SK-N-SH (cell line): ENCODE results near the gene CA12. TPM values are rescaled to one million over a fixed set of nuclear protein-coding genes. Genes with fewer than 3 reads are reported as not detected.
"Not testable (repeated sequence)": the region's sequence is repeated elsewhere in the genome, so short reads cannot be mapped to it uniquely, and the experiment has no call there.

Experiments
- CTCF ChIA-PET: fragments of 300-600, 350-600 bp; formaldehyde crosslinking; extraction: SDS; loops from one replicate; lab custom pipeline; 2021; lab: Yijun Ruan, JAX
- POLR2A ChIA-PET: fragments of 350-600 bp; sonication (Branson Sonifier 250); formaldehyde crosslinking; extraction: SDS; loops from one replicate; lab custom pipeline; 2020; ENCODE audit warnings: antibody characterized with exemption, inconsistent platforms; lab: Yijun Ruan, JAX
- DNase-seq: peaks from one replicate; pipeline ENCODE4 v3.0.0; 2012
- H2AFZ ChIP-seq: fragments of 200-600 bp; sonication (generic); 2 replicates; pipeline ENCODE4 v1.8.1; 2016; ENCODE audit warnings: antibody characterized with exemption, mild to moderate bottlenecking, low read depth
- H3F3A ChIP-seq: fragments of 200-600 bp; sonication (generic); replicated peaks from 2 replicates; pipeline ENCODE3; 2016; ENCODE audit warnings: antibody characterized with exemption, mild to moderate bottlenecking; ENCODE audit not compliant: insufficient read depth
- H3K27ac ChIP-seq, 2 experiments: fragments of 200-500 bp in 1 of 2; fragments of 200-600 bp in 1 of 2; sonication (Bioruptor generic) in 1 of 2; sonication (generic), shearing (Covaris generic) in 1 of 2; 2 replicates each; pipeline versions ENCODE4 v1.5.1 to v1.6.1; 2014 to 2016; ENCODE audit warnings: low read depth in 2 of 2, inconsistent platforms in 1 of 2, low read length in 1 of 2, mild to moderate bottlenecking in 1 of 2, mixed read lengths in 1 of 2
- H3K27me3 ChIP-seq: fragments of 200-600 bp; sonication (generic), shearing (Covaris generic); 2 replicates; pipeline ENCODE4 v1.6.1; 2016; ENCODE audit warnings: mixed run types; ENCODE audit not compliant: insufficient read depth
- H3K36me3 ChIP-seq, 2 experiments: fragments of 200-500 bp in 1 of 2; fragments of 200-600 bp in 1 of 2; sonication (Bioruptor generic) in 1 of 2; sonication (generic) in 1 of 2; replicated peaks in 1 of 2; 2 replicates each; pipeline versions ENCODE3 to v1.5.1; 2014 to 2016; ENCODE audit warnings: low read length in 1 of 2, mild to moderate bottlenecking in 1 of 2; ENCODE audit not compliant: insufficient read depth in 2 of 2, control insufficient read depth in 1 of 2
- H3K4me1 ChIP-seq, 2 experiments: fragments of 200-500 bp in 1 of 2; fragments of 200-600 bp in 1 of 2; sonication (Bioruptor generic) in 1 of 2; sonication (generic), shearing (Covaris generic) in 1 of 2; 2 replicates each; pipeline versions ENCODE4 v1.5.1 to v1.6.1; 2014 to 2016; ENCODE audit warnings: low read depth in 1 of 2, low read length in 1 of 2, mixed run types in 1 of 2; ENCODE audit not compliant: insufficient read depth in 2 of 2, control insufficient read depth in 1 of 2
- H3K4me2 ChIP-seq: fragments of 200-600 bp; sonication (generic), shearing (Covaris generic); 2 replicates; pipeline ENCODE4 v1.6.1; 2017; ENCODE audit warnings: mixed run types
- H3K4me3 ChIP-seq, 2 experiments: fragments of 200-500 bp in 1 of 2; fragments of 200-600 bp in 1 of 2; sonication (Bioruptor generic) in 1 of 2; sonication (generic), shearing (Covaris generic) in 1 of 2; 2 replicates each; pipeline versions ENCODE4 v1.5.1 to v1.8.1; 2014 to 2016; ENCODE audit warnings: low read depth in 2 of 2, inconsistent platforms in 1 of 2, low read length in 1 of 2, mild to moderate bottlenecking in 1 of 2, mixed read lengths in 1 of 2, moderate library complexity in 1 of 2
- H3K79me2 ChIP-seq: fragments of 200-600 bp; sonication (generic); 2 replicates; pipeline ENCODE4 v1.8.1; 2017; ENCODE audit warnings: mild to moderate bottlenecking; ENCODE audit not compliant: insufficient read depth
- H3K9ac ChIP-seq: fragments of 200-600 bp; sonication (generic); 2 replicates; pipeline ENCODE4 v1.6.1; 2017; ENCODE audit warnings: mixed run types
- H3K9me2 ChIP-seq: fragments of 200-600 bp; sonication (generic); 2 replicates; pipeline ENCODE4 v1.6.1; 2017; ENCODE audit warnings: mixed run types
- H3K9me3 ChIP-seq: fragments of 200-600 bp; sonication (generic); 2 replicates; pipeline ENCODE4 v1.6.1; 2017; ENCODE audit warnings: mixed run types, mild to moderate bottlenecking, moderate library complexity
- H4K20me1 ChIP-seq: fragments of 200-600 bp; sonication (generic); 2 replicates; pipeline ENCODE4 v1.6.1; 2017; ENCODE audit warnings: mild to moderate bottlenecking, mixed run types; ENCODE audit not compliant: insufficient read depth
- CHD2 ChIP-seq: fragments of 150-350 bp; IDR thresholded peaks from 2 replicates; pipeline ENCODE4 v1.6.1; 2018; ENCODE audit warnings: low read length; ENCODE audit not compliant: partially characterized antibody
- EP300 ChIP-seq, 2 experiments: IDR thresholded peaks; 2 replicates each; pipeline versions ENCODE4 v1.4.0 to v1.6.1; 2012; ENCODE audit warnings: borderline replicate concordance in 1 of 2, low read depth in 1 of 2, low read length in 1 of 2
- EZH2phosphoT487 ChIP-seq: fragments of 200-600 bp; sonication (generic); IDR thresholded peaks from 2 replicates; pipeline ENCODE4 v1.6.1; 2017; ENCODE audit warnings: low read depth, mixed run types, mild to moderate bottlenecking, antibody characterized with exemption, moderate library complexity, borderline replicate concordance
- FOSL2 ChIP-seq: IDR thresholded peaks from 2 replicates; pipeline ENCODE4 v1.4.0; 2012; ENCODE audit warnings: low read depth, mild to moderate bottlenecking, moderate library complexity, borderline replicate concordance
- FOXJ3 ChIP-seq: sonication (generic); formaldehyde crosslinking; IDR thresholded peaks from 2 replicates; pipeline ENCODE4 v1.5.1; 2020; ENCODE audit warnings: mild to moderate bottlenecking, missing genetic modification reagents
- IRF3 ChIP-seq: fragments of 150-350 bp; IDR thresholded peaks from 2 replicates; pipeline ENCODE4 v1.6.1; 2016; ENCODE audit warnings: mild to moderate bottlenecking, low read depth, low read length
- MEF2A ChIP-seq: IDR thresholded peaks from 2 replicates; pipeline ENCODE4 v1.4.0; 2012; ENCODE audit warnings: low read depth, borderline replicate concordance
- NRF1 ChIP-seq: IDR thresholded peaks from 2 replicates; pipeline ENCODE4 v1.6.1; 2012; ENCODE audit warnings: low read depth, mild to moderate bottlenecking, low read length
- PBX3 ChIP-seq: IDR thresholded peaks from 2 replicates; pipeline ENCODE4; 2012
- POLR2AphosphoS5 ChIP-seq: IDR thresholded peaks from 2 replicates; pipeline ENCODE4 v1.6.1; 2012; ENCODE audit warnings: low read depth, low read length
- RAD21 ChIP-seq: IDR thresholded peaks from 2 replicates; pipeline ENCODE4 v1.6.1; 2012; ENCODE audit warnings: mild to moderate bottlenecking, low read length
- RFX5 ChIP-seq: IDR thresholded peaks from 2 replicates; pipeline ENCODE4 v1.6.1; 2012; ENCODE audit warnings: mild to moderate bottlenecking, improper control_type of control experiment, low read length
- RXRA ChIP-seq: IDR thresholded peaks from 2 replicates; pipeline ENCODE4 v1.4.0; 2012; ENCODE audit warnings: low read depth, mild to moderate bottlenecking, borderline replicate concordance
- SIN3A ChIP-seq: IDR thresholded peaks from 2 replicates; pipeline ENCODE4 v1.6.1; 2012; ENCODE audit warnings: low read depth, mild to moderate bottlenecking, low read length, moderate library complexity, borderline replicate concordance
- SMC3 ChIP-seq: IDR thresholded peaks from 2 replicates; pipeline ENCODE4 v1.6.1; 2012; ENCODE audit warnings: low read depth, low read length, improper control_type of control experiment
- TCF12 ChIP-seq: IDR thresholded peaks from 2 replicates; pipeline ENCODE4 v1.4.0; 2012
- USF1 ChIP-seq: IDR thresholded peaks from 2 replicates; pipeline ENCODE4 v1.4.0; 2012; ENCODE audit warnings: low read depth, borderline replicate concordance
- YY1 ChIP-seq: IDR thresholded peaks from 2 replicates; pipeline ENCODE4 v1.4.0; 2012; ENCODE audit warnings: low read depth, mild to moderate bottlenecking
- WGBS: methylation state at CpG from one replicate; pipeline ENCODE4 v1.1.6; 2017; ENCODE audit warnings: low lambda C conversion rate; 5-methylcytosine and 5-hydroxymethylcytosine counted together
- polyA plus RNA-seq, 3 experiments: library from polyadenylated mRNA; depleted of rRNA; stranded (reverse); fragments of >200 nt; gene quantifications; 2 replicates each; pipeline ENCODE4 v1.2.3, GENCODE V29; 2012

CA12 gene
- polyA plus RNA-seq, 1 of the 3 experiments (the other 2 are of a cell fraction): 39.4 TPM

- H3K9me3 ChIP-seq, H3K36me3 ChIP-seq, H3K27me3 ChIP-seq, H3K9ac ChIP-seq, H3K79me2 ChIP-seq, H2AFZ ChIP-seq, H4K20me1 ChIP-seq, H3K9me2 ChIP-seq, POLR2A ChIA-PET, H3K4me2 ChIP-seq, DNase-seq, H3K27ac ChIP-seq, H3K4me3 ChIP-seq: not testable (repeated sequence)
- peaks cover 9 to 14% of the 10 kb centered on the region in 2 experiments; a peak in 3 of 4 replicates for H3K4me1 ChIP-seq
- 97% methylated on average over 10 of the region's 10 CpGs for WGBS
- peaks cover 17% of the 10 kb centered on the region for H3F3A ChIP-seq
- CTCF ChIA-PET: interaction anchor here (1.4 kb wide), 1 partner anchor 28 kb away, joined by 3 read pairs; no protein-coding TSS in a partner anchor
Observed at GRCh38 chr15:63320446-63320845, 61.2 kb downstream of the CA12 start.

GRCh38 chr15:63319065-63319464 lies 62.6 kb downstream of the CA12 start:
- no peak overlapping the region for H3K27ac ChIP-seq
- CTCF ChIA-PET: no interaction called here
- no peaks in the 10 kb centered on the region for H4K20me1 ChIP-seq
- no peak overlapping the region for H2AFZ ChIP-seq
- no peaks in the 10 kb centered on the region for H3K27me3 ChIP-seq
- H3K4me3 ChIP-seq: no peak overlapping the region
- H3K4me2 ChIP-seq: no peak overlapping the region
- H3K36me3 ChIP-seq: peaks cover 0 to 5% of the 10 kb centered on the region in 2 experiments
- no peak for TF ChIP-seq TCF12
- no peak for TF ChIP-seq USF1
- TF ChIP-seq RAD21: no peak
- no peak for TF ChIP-seq PBX3
- TF ChIP-seq FOXJ3: no peak
- TF ChIP-seq POLR2AphosphoS5: no peak
- no peak for TF ChIP-seq SMC3
- TF ChIP-seq RXRA: no peak
- no peak for TF ChIP-seq EZH2phosphoT487
- TF ChIP-seq RFX5: no peak
- TF ChIP-seq SIN3A: no peak
- no peak for TF ChIP-seq IRF3
- no peak for TF ChIP-seq EP300 (IDR thresholded peaks at IDR 0.05; ENCODE audit: borderline replicate concordance in 1 of 2, low read depth in 1 of 2, low read length in 1 of 2)
- no peak for TF ChIP-seq MEF2A
- TF ChIP-seq NRF1: no peak
- TF ChIP-seq YY1: no peak
- TF ChIP-seq FOSL2: no peak
- no peak for TF ChIP-seq CHD2
- TF ChIP-seq, all 33 proteins: peak for 0
- Histone ChIP-seq H3F3A (peaks cover 17% of the 10 kb centered on the region), H3K9me3 (no peaks in the 10 kb centered on the region), H3K9ac (no peak overlapping the region), H3K4me1 (peaks cover 10 to 13% of the 10 kb centered on the region in 2 experiments; a peak in 3 of 4 replicates), H3K79me2 (no peaks in the 10 kb centered on the region), H3K9me2 (no peaks in the 10 kb centered on the region)
- DNase-seq: no peak
- POLR2A ChIA-PET: no interaction called here
- WGBS: 82% methylated on average over 3 of the region's 3 CpGs
